Activated naive CD8-positive, alpha-beta T cell treated with anti-CD3 and anti-CD28 coated beads, Interleukin-2, amount 50 U/mL, for 16 hours (primary cell): ENCODE results near the gene MCUB.
"Not testable (repeated sequence)": the region's sequence is repeated elsewhere in the genome, so short reads cannot be mapped to it uniquely, and the experiment has no call there.

Source experiments
- DNase-seq: peaks from one replicate; pipeline ENCODE4 v3.0.0-alpha.2; 2020; ENCODE audit warnings: low read depth, low spot score

Gene MCUB

GRCh38 chr4:109631532-109632108 lies 71.6 kb downstream of the MCUB start:
- no peak for DNase-seq

DNA sequence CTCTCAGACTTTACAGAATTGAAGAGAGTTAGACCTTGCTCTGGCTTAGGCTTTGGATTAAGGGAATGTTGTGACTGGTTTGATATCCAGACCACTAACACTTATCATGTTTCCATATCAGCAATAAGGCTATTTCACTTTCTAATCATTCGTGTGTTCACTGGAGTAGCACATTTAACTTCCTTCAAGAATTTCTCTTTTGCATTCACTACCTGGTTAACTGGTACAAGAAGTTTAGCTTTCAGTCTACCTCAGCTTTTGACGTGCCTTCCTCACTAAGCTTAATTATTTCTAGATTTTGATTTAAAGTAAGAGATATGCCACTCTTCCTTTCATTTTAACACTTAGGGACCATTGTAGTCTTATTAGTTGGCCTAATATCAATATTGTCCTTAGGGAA lies 80.6 kb downstream of the MCUB start:
- DNase-seq = no peak

- no peak for DNase-seq
These were observed 86.0 kb downstream of the MCUB start for GRCh38 chr4:109645874-109646710.

GRCh38 chr4:109648266-109648996 lies 88.4 kb downstream of the MCUB start:
- no peak for DNase-seq

GRCh38 chr4:109648997-109649575 lies 89.0 kb downstream of the MCUB start:
- no peak for DNase-seq

- DNase-seq = no peak
These were observed 89.8 kb downstream of the MCUB start for GRCh38 chr4:109649872-109650271.

GRCh38 chr4:109655396-109655795 lies 95.3 kb downstream of the MCUB start:
- no peak for DNase-seq

DNA sequence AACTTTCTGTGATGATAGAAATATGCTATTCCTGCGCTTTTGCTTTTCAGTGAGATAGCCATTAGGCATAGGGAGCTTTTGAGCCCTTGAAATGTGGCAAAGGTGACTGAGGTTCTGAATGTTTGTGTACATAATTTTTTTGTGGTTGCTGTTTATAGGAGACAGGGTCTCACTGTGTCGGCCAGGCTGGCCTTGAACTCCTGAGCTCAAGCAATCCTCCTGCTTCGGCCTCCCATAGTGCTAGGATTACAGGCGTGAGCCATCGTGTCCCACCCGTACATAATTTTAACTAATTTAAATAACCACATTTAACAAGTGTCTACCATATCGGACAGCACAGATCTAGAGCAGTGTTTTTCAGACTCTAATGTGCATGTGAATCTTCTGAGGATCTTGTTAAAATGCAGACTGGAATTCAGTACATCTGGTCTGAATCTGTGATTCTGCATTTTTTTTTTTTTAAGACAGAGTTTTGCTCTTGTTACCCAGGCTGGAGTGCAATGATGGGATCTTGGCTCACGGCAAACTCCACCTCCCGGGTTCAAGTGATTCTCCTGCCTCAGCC lies 97.9 kb downstream of the MCUB start:
- no peak for DNase-seq

GRCh38 chr4:109658871-109659410 lies 98.9 kb downstream of the MCUB start:
- no peak for DNase-seq

DNA sequence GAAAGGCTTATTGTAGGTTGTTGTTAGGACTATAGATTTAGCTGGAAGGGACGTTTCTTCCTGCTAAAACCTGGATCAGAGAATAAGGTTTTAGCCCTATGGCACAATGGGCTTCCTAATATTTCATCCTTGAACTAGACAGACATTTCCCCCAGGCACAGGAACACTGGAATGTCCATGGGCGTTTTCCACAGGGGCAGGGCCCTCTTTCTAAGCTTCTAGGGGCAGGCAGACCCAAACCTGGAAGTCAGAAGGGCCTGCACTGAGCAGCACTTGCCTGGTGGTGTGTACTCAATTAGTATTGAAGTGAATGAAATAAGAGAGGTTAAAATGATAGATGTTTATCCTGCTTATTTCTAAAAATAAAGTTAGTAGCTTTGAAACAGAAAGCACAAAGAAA lies 102.1 kb downstream of the MCUB start:
- DNase-seq = no peak

GRCh38 chr4:109662771-109663170 lies 102.7 kb downstream of the MCUB start:
- DNase-seq = no peak

DNA sequence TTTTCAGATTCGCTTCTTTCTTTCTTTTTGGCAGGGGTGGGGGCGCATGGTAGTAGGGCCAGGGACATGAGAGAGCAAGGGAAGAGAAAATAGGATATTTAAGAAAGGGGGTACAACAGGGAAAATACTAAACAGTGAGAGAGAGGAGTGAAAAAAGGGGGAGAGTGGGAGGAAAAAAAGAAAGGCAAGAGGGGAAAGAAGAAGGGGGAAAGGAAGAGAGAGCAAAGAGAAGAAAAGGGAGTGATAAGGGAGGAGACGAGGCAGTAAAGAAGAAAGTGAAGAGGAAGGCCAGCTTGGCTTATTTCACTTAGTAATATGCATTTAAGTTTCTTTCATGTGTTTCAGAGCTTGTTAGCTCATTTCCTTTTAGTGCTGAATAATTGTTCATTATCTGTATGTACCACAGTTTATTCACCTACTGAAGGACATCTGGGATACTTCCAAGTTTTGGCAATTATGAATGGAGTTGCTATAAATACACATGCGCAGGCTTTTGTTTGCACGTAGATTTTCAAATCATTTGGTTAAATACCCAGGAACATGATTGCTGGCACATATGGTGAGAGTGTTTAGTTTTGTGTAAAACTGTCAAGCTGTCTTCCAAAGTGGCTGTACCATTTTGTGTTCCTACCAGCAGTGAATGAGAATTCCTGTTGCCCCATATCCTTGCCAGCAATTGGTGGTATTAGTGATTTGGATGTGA lies 105.9 kb downstream of the MCUB start:
- DNase-seq = no peak

GRCh38 chr4:109671350-109671749 lies 111.3 kb downstream of the MCUB start:
- no peak for DNase-seq

DNA sequence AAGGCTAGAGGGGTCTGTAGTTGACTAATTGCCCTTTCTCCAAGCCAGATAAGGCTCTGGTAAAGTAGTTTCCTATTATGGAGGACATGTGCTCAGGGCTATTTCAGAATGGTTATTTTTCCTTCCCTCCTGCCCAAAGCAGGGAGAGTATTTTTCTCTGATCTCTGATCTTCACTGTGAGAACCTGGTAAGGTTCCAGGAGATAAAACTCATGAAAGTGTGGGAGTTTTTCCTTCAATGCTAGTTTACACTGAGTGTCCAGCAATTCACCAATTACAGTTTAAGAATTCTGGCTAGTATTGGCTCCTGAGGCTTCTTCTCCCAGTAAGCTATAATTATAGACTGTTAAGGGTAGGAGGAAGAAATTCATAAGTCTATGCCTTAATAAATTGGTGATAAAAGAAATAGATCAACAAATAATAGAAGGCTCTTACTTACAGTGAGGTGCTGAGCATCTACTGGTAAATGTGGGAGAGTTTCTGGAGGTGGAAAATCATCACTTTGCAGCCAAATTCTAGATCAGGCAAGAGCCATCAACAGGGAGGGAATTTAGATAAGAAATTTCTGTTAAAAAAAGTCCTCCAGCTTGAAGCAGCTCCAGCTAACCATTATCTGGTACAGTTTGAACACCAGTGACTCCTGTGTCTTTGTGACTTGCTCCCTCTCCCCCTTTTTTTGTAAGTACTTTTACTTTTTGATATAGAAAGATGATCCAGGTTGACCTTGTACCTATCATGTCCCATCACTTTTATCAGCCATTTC lies 112.3 kb downstream of the MCUB start:
- no peak for DNase-seq

DNA sequence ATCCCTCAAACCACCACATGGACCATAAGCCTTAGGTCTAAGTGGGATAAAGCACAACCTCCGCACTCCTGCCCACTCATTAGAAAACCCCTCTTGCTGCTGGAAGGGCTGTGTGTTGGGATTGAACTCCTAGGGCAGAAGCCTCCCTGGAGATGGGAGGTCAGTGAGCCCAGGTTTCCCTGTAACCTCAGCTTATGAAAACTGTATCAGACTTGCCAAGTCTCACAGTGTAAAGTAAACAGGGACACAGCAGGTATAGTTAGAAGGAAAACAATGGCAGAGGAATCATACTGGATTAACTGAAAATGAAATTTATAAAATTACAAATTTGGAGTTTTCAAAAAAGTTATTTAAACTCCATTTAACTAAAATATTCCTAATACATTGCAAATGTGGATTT lies 113.3 kb downstream of the MCUB start:
- DNase-seq = no peak

DNA sequence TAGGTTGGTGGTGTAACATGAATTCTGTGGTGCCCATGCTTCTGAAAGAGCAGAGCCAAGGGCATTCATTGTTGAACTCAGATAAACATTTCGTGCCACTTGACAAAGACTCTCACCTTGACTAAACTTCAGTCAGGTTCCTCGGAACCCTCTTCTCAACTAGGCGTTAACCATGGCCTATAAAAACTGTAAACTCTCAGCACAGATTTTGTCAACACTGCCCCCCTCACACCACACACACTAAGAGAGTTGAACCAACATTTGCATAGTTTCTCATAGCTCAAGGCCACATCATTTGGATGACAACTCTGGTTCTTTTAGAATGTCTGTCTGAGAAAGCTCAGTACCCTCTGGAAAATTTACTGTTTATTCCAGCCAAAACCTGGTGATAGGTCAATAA lies 115.1 kb downstream of the MCUB start:
- DNase-seq = no peak

GRCh38 chr4:109675843-109676242 lies 115.8 kb downstream of the MCUB start:
- no peak for DNase-seq

- no peak for DNase-seq
These were observed 116.8 kb downstream of the MCUB start for GRCh38 chr4:109676886-109677285.

DNA sequence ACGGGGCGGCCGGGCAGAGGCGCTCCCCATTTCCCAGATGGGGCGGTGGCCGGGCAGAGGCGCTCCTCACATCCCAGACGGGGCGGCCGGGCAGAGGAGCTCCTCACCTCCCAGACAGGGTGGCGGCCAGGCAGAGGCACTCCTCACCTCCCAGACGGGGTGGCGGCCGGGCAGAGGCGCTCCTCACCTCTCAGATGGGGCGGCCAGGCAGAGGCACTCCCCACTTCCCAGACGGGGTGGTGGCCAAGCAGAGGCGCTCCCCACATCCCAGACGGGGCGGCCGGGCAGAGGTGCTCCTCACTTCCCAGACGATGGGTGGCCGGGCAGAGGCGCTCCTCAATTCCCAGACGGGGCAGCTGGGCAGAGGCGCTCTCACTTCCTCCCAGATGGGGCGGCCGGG lies 118.4 kb downstream of the MCUB start:
- DNase-seq = not testable (repeated sequence)

DNA sequence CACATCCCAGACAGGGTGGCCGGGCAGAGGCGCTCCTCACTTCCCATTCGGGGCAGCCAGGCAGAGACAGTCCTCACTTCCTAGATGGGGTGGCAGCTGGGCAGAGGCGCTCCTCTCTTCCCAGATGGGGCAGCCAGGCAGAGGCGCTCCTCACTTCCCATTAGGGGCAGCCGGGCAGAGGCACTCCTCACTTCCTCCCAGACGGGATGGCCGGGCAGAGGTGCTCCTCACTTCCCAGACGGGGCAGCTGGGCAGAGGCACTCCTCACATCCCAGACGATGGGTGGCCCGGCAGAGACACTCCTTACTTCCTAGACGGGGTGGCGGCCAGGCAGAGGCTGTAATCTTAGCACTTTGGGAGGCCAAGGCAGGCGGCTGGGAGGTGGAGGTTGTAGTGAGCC lies 118.9 kb downstream of the MCUB start:
- DNase-seq = not testable (repeated sequence)
